Stimulated activated naive CD8-positive, alpha-beta T cell treated with anti-CD3 and anti-CD28 coated beads, Interleukin-15, Interleukin-2, amounts not matched to agents 100 ng/mL and 50 ng/mL, for 24 hours (primary cell): ENCODE results near the gene PRKN.

Experiments
- H3K27ac Mint-ChIP-seq: one replicate; pipeline ENCODE4 v1.8.0; 2021; ENCODE audit warnings: mild to moderate bottlenecking, mixed read lengths
- H3K27me3 Mint-ChIP-seq: one replicate; pipeline ENCODE4 v1.8.0; 2021; ENCODE audit warnings: mixed read lengths
- H3K36me3 Mint-ChIP-seq: one replicate; pipeline ENCODE4 v1.8.0; 2021; ENCODE audit warnings: low read depth, mixed read lengths
- H3K4me1 Mint-ChIP-seq: one replicate; pipeline ENCODE4 v1.8.0; 2021; ENCODE audit warnings: low read depth, mixed read lengths
- H3K4me3 Mint-ChIP-seq: one replicate; pipeline ENCODE4 v1.8.0; 2021; ENCODE audit warnings: mild to moderate bottlenecking, mixed read lengths
- H3K9me3 Mint-ChIP-seq: one replicate; pipeline ENCODE4 v1.8.0; 2021; ENCODE audit warnings: mixed read lengths

PRKN gene

GRCh38 chr6:162198076-162198475 is 529.5 kb downstream of the PRKN start:
- Mint-ChIP-seq H3K36me3 (peaks cover 3% of the 10 kb centered on the region), H3K4me1 (no peaks in the 10 kb centered on the region), H3K4me3 (no peak overlapping the region), H3K27me3 (no peaks in the 10 kb centered on the region), H3K9me3 (peaks cover 4% of the 10 kb centered on the region), H3K27ac (no peak overlapping the region)

- no peak overlapping the region for H3K27ac Mint-ChIP-seq
- peaks cover 3% of the 10 kb centered on the region for H3K36me3 Mint-ChIP-seq
- no peak overlapping the region for H3K4me3 Mint-ChIP-seq
- peaks cover 4% of the 10 kb centered on the region for H3K9me3 Mint-ChIP-seq
- H3K4me1 Mint-ChIP-seq, result no peaks in the 10 kb centered on the region
- H3K27me3 Mint-ChIP-seq, result no peaks in the 10 kb centered on the region
Measured at GRCh38 chr6:162195441-162195840, 532.1 kb downstream of the PRKN start.

- H3K27me3 Mint-ChIP-seq, result no peaks in the 10 kb centered on the region
- peaks cover 4% of the 10 kb centered on the region for H3K9me3 Mint-ChIP-seq
- no peak overlapping the region for H3K4me3 Mint-ChIP-seq
- no peak overlapping the region for H3K27ac Mint-ChIP-seq
- no peaks in the 10 kb centered on the region for H3K4me1 Mint-ChIP-seq
- H3K36me3 Mint-ChIP-seq, result peaks cover 3% of the 10 kb centered on the region
Measured at GRCh38 chr6:162190981-162191380, 536.6 kb downstream of the PRKN start.

- H3K27ac Mint-ChIP-seq, result no peak overlapping the region
- no peaks in the 10 kb centered on the region for H3K36me3 Mint-ChIP-seq
- H3K27me3 Mint-ChIP-seq, result no peaks in the 10 kb centered on the region
- no peak overlapping the region for H3K4me3 Mint-ChIP-seq
- H3K4me1 Mint-ChIP-seq, result peaks cover 2% of the 10 kb centered on the region
- H3K9me3 Mint-ChIP-seq, result no peaks in the 10 kb centered on the region
Measured at GRCh38 chr6:162187168-162187935, 540.2 kb downstream of the PRKN start.

- Mint-ChIP-seq H3K27me3 (no peaks in the 10 kb centered on the region), H3K9me3 (peaks cover 6% of the 10 kb centered on the region), H3K36me3 (no peaks in the 10 kb centered on the region), H3K27ac (no peak overlapping the region), H3K4me1 (peaks cover 13% of the 10 kb centered on the region), H3K4me3 (no peak overlapping the region)
Measured at GRCh38 chr6:162184465-162184864, 543.1 kb downstream of the PRKN start.

- no peak overlapping the region for H3K27ac Mint-ChIP-seq
- peaks cover 13% of the 10 kb centered on the region for H3K4me1 Mint-ChIP-seq
- no peak overlapping the region for H3K4me3 Mint-ChIP-seq
- H3K36me3 Mint-ChIP-seq, result no peaks in the 10 kb centered on the region
- H3K9me3 Mint-ChIP-seq, result peaks cover 6% of the 10 kb centered on the region
- no peaks in the 10 kb centered on the region for H3K27me3 Mint-ChIP-seq
Measured at GRCh38 chr6:162181741-162182401, 545.7 kb downstream of the PRKN start.

GRCh38 chr6:162181111-162181510 is 546.5 kb downstream of the PRKN start:
- Mint-ChIP-seq H3K27me3 (no peaks in the 10 kb centered on the region), H3K4me1 (peaks cover 13% of the 10 kb centered on the region), H3K27ac (no peak overlapping the region), H3K4me3 (no peak overlapping the region), H3K9me3 (peaks cover 6% of the 10 kb centered on the region), H3K36me3 (no peaks in the 10 kb centered on the region)

- H3K9me3 Mint-ChIP-seq, result peaks cover 6% of the 10 kb centered on the region
- no peaks in the 10 kb centered on the region for H3K27me3 Mint-ChIP-seq
- no peak overlapping the region for H3K27ac Mint-ChIP-seq
- peaks cover 13% of the 10 kb centered on the region for H3K4me1 Mint-ChIP-seq
- no peaks in the 10 kb centered on the region for H3K36me3 Mint-ChIP-seq
- H3K4me3 Mint-ChIP-seq, result no peak overlapping the region
Measured at GRCh38 chr6:162179196-162179951, 548.2 kb downstream of the PRKN start.

GRCh38 chr6:162178666-162179065 is 548.9 kb downstream of the PRKN start:
- no peaks in the 10 kb centered on the region for H3K36me3 Mint-ChIP-seq
- H3K4me3 Mint-ChIP-seq, result no peak overlapping the region
- peaks cover 13% of the 10 kb centered on the region for H3K4me1 Mint-ChIP-seq
- H3K27me3 Mint-ChIP-seq, result no peaks in the 10 kb centered on the region
- H3K27ac Mint-ChIP-seq, result no peak overlapping the region
- H3K9me3 Mint-ChIP-seq, result peaks cover 6% of the 10 kb centered on the region

- Mint-ChIP-seq H3K27me3 (no peaks in the 10 kb centered on the region), H3K9me3 (peaks cover 6% of the 10 kb centered on the region), H3K27ac (no peak overlapping the region), H3K4me1 (peaks cover 13% of the 10 kb centered on the region), H3K4me3 (no peak overlapping the region), H3K36me3 (no peaks in the 10 kb centered on the region)
Measured at GRCh38 chr6:162178266-162178665, 549.3 kb downstream of the PRKN start.

- Mint-ChIP-seq H3K27me3 (no peaks in the 10 kb centered on the region), H3K36me3 (no peaks in the 10 kb centered on the region), H3K4me3 (no peak overlapping the region), H3K27ac (no peak overlapping the region), H3K9me3 (peaks cover 6% of the 10 kb centered on the region), H3K4me1 (peaks cover 13% of the 10 kb centered on the region)
Measured at GRCh38 chr6:162177746-162178145, 549.8 kb downstream of the PRKN start.

GRCh38 chr6:162173466-162173865 is 554.1 kb downstream of the PRKN start:
- H3K36me3 Mint-ChIP-seq, result no peaks in the 10 kb centered on the region
- H3K4me1 Mint-ChIP-seq, result no peaks in the 10 kb centered on the region
- no peak overlapping the region for H3K27ac Mint-ChIP-seq
- no peaks in the 10 kb centered on the region for H3K27me3 Mint-ChIP-seq
- no peaks in the 10 kb centered on the region for H3K9me3 Mint-ChIP-seq
- no peak overlapping the region for H3K4me3 Mint-ChIP-seq

- Mint-ChIP-seq H3K27me3 (no peaks in the 10 kb centered on the region), H3K4me3 (no peak overlapping the region), H3K27ac (no peak overlapping the region), H3K4me1 (no peaks in the 10 kb centered on the region), H3K36me3 (no peaks in the 10 kb centered on the region), H3K9me3 (no peaks in the 10 kb centered on the region)
Measured at GRCh38 chr6:162165479-162165878, 562.1 kb downstream of the PRKN start.

- Mint-ChIP-seq H3K27ac (no peak overlapping the region), H3K9me3 (no peaks in the 10 kb centered on the region), H3K4me3 (no peak overlapping the region), H3K36me3 (no peaks in the 10 kb centered on the region), H3K27me3 (no peaks in the 10 kb centered on the region), H3K4me1 (no peaks in the 10 kb centered on the region)
Measured at GRCh38 chr6:162157167-162157870, 570.2 kb downstream of the PRKN start.

GRCh38 chr6:162156146-162156545 is 571.4 kb downstream of the PRKN start:
- H3K4me1 Mint-ChIP-seq, result peaks cover 4% of the 10 kb centered on the region
- H3K27ac Mint-ChIP-seq, result no peak overlapping the region
- H3K36me3 Mint-ChIP-seq, result no peaks in the 10 kb centered on the region
- H3K9me3 Mint-ChIP-seq, result no peaks in the 10 kb centered on the region
- H3K27me3 Mint-ChIP-seq, result no peaks in the 10 kb centered on the region
- no peak overlapping the region for H3K4me3 Mint-ChIP-seq
